ENCODE measurements around the gene VPS13D. TPM values are rescaled to one million over a fixed set of nuclear protein-coding genes. Genes with fewer than 3 reads are reported as not detected.

The VPS13D gene
- total RNA-seq, 1 experiment from 2014 or later, result 20.2 TPM

GRCh38 chr1:12208271-12208670, 21.6 kb upstream of the VPS13D start:
- Histone ChIP-seq H3K79me2 (ENCODE audit: insufficient read depth, low read length) (no peaks in the 10 kb centered on the region), H3K27ac (ENCODE audit: insufficient read length, low read depth, low read length) (no peak overlapping the region), H2BK20ac (ENCODE audit: low read depth, low read length, poor library complexity, severe bottlenecking) (no peak overlapping the region), H2AFZ (ENCODE audit: low read length) (no peak overlapping the region), H3K4ac (ENCODE audit: low read depth, low read length) (no peak overlapping the region), H3K9me3 (ENCODE audit: control insufficient read depth, low read depth, low read length) (no peaks in the 10 kb centered on the region), H3K18ac (ENCODE audit: insufficient read length, low read depth, low read length) (no peak overlapping the region), H3K56ac (ENCODE audit: insufficient read length, low read depth, low read length) (no peak overlapping the region), H3K23ac (ENCODE audit: insufficient read length, low read depth, low read length) (no peak overlapping the region), H3K4me1 (ENCODE audit: insufficient read depth, low read length) (no peaks in the 10 kb centered on the region; the same call in 1 of the 2 replicates), H3K9ac (ENCODE audit: extremely low read depth, insufficient read length, low read length) (no peak overlapping the region), H3K4me2 (ENCODE audit: insufficient read depth, insufficient read length, low read length) (no peak overlapping the region), H3K14ac (ENCODE audit: insufficient read depth, low read length) (no peak overlapping the region), H3K23me2 (ENCODE audit: insufficient read length, low read depth, low read length, poor library complexity, severe bottlenecking) (no peaks in the 10 kb centered on the region), H2BK15ac (ENCODE audit: low read depth, low read length) (no peak overlapping the region), H2BK5ac (ENCODE audit: insufficient read length, low read length) (no peak overlapping the region), H4K20me1 (ENCODE audit: control insufficient read depth, insufficient read depth, insufficient read length) (no peaks in the 10 kb centered on the region), H3T11ph (ENCODE audit: low read length) (no peak overlapping the region), H4K8ac (replicated peaks; ENCODE audit: insufficient read length, low read depth, low read length) (no peak overlapping the region), H2AK5ac (ENCODE audit: insufficient read length, low read length) (no peak overlapping the region), H4K5ac (ENCODE audit: insufficient read length, low read depth, low read length) (no peak overlapping the region), H2BK12ac (ENCODE audit: insufficient read length, low read depth, low read length) (no peak overlapping the region), H3K79me1 (ENCODE audit: insufficient read depth, low read depth, low read length, poor library complexity, severe bottlenecking) (no peaks in the 10 kb centered on the region), H3K27me3 (ENCODE audit: insufficient read depth, low read length) (no peaks in the 10 kb centered on the region), H2BK120ac (ENCODE audit: low read depth, low read length, poor library complexity, severe bottlenecking) (no peak overlapping the region), H4K91ac (ENCODE audit: insufficient read length, low read depth, low read length) (no peak overlapping the region)
- DNase-seq, result no peak
- H3K27ac Mint-ChIP-seq, result peak overlapping the region in 2 of 3 experiments; percentile 36 to 81; a peak in 2 of 7 replicates
- no peak overlapping the region for H3K4me3 Mint-ChIP-seq
- H3K9me3 Mint-ChIP-seq, result no peaks in the 10 kb centered on the region; a peak in 2 of 5 replicates
- no CpG with 5 or more reads among the region's 6 CpGs for WGBS (ENCODE audit: extremely low coverage, insufficient read length, low lambda C conversion rate)
- H3K36me3 Mint-ChIP-seq (ENCODE audit: insufficient read depth in 1 of 3, low read depth in 3 of 3), result no peaks in the 10 kb centered on the region
- H3K4me1 Mint-ChIP-seq, result peaks cover 22 to 23% of the 10 kb centered on the region in 2 experiments
- no peaks in the 10 kb centered on the region; the same call in 1 of the 2 replicates for H3K27me3 Mint-ChIP-seq (ENCODE audit: low read depth)
- no peak for TF ChIP-seq CTCF (conservative IDR thresholded peaks at IDR 0.05)

Measured in H9 (cell line).